Endometrial microvascular endothelial cells (primary cell): ENCODE measurements around the gene CD300E. TPM values are rescaled to one million over a fixed set of nuclear protein-coding genes. Genes with fewer than 3 reads are reported as not detected.
"Not testable (repeated sequence)": the region's sequence is repeated elsewhere in the genome, so short reads cannot be mapped to it uniquely, and the experiment has no call there.

Source experiments
- in situ Hi-C: cut with HindIII; loops from 2 replicates; pipeline ENCODE4 v1.10.0; 2017; ENCODE audit warnings: low sequenced_read_pairs, low pct_unique_long_range_greater_than_20kb; ENCODE audit errors: inconsistent ontology term
- total RNA-seq: library from RNA; depleted of rRNA; stranded (reverse); fragments of >200 nt; gene quantifications from one replicate; pipeline ENCODE4 v1.2.3, GENCODE V29; 2015; ENCODE audit errors: inconsistent ontology term

The CD300E gene
- total RNA-seq, 1 donor from 2014 or later = not detected

DNA sequence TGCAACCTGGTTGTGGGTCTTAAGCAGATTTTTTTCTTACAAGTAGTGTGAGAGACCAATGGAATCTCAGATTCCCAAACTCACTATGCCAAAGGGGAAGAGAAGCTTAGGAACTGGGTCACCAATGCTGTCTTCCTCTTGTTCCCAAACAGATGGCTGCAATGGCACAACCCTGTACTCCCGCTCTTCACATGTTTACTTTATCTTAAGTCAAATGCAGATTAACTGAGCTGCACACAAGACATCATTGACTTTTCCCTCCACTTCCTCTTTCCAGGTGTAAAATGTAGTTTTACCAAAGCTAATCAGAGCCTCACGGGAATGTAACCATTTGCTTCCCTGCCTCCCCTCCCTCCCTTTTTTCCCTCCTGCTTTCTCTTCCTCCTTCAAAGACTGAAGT, 14.4 kb upstream of the CD300E start:
- in situ Hi-C loops = no loop called here

DNA sequence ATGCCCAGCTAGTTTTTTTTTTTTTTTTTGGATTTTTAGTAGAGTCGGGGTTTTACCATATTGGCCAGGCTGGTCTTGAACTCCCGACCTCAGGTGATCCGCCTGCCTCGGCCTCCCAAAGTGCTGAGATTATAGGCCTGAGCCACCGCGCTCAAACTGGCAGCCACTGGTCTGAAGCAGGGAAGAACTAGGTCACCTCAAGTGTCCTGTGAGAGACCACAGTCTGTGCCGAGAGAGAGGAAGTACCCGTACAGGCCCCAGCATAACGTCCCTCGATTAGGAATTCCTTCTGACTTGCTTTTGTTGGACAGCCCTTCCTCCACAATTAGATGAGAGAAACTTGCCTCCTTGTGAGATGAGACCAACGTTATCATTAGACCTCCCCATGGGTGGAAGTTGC, 13.7 kb upstream of the CD300E start:
- in situ Hi-C loops = no loop called here

DNA sequence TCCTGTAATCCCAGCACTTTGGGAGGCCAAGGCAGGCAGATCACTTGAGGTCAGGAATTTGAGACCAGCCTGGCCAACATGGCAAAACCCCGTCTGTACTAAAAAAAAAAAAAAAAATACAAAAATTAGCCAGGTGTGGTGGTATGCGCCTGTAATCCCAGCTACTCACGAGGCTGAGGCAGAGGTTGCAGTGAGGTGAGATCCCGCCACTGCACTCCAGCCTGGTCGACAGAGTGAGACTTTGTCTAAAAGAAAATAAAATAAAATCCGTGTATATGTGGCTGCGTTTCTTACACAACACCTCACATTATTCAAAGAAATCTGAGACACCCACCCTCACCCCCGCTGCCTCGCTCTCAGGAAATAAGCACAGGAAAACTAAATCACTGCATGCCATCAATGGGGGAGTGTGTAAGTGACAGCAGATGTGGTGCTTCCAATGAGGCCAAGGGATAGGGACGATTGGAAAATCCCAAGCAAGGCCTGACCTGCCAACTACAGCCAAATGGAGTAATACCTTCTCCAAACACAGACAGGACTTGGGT, 13.1 kb upstream of the CD300E start:
- in situ Hi-C loops = not testable (repeated sequence)

DNA sequence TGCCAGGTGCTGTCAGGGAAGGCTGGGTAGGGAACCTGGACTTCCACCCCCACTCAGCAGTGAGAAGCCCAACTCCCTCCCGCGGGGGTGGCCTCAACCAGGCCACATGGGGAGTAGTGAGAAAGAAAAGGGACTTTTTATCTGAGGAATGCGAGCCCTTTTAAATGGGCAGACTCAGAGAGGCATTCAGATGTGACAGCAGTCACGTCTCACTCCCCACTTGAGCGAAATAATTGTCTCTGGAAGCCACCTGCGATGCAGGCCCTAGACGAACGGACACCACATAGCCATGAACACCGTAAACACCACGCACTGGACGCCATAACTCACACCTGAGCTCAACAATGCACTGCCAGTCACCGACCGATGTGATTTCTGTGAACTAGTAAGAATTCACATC, 11.9 kb upstream of the CD300E start:
- in situ Hi-C loops = no loop called here

DNA sequence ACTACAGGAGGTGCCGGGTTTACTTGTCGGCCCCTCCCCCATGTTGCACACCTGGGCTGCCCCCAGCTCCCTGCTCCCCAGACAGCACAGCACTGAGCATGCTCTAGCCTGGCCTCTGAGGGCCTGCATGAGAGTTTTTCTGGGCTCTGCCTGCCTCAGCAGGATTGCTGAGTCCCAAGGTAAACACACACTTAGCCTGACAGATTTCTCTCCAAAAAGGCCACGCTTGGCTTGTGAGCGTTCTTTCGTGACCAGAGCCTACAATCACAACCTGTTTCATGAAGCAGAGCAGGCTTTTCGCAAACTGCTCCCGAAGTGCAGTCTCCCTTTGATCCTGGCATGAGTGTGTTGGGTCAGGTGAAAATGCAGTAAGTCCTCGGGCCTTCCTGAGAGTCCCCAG, 9.8 kb upstream of the CD300E start:
- in situ Hi-C loops = no loop called here

DNA sequence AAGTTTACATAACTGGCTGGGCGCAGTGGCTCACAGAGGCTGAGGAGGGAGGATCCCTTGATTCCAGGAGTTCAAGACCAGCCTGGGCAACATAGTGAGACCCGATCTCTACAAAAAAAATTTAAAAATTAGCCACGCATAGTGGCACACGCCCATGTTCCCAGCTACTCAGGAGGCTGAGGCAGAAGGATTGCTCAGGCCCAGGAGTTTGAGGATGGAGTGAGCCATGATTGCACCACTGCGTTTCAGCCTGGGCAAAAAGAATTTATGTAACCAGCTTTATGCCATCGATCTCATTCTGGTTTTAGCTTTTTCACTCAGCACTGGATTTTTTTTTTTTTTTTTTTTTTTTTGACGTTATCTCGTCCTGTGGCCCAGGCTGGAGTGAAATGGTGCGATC, 9.1 kb upstream of the CD300E start:
- in situ Hi-C loops = no loop called here

DNA sequence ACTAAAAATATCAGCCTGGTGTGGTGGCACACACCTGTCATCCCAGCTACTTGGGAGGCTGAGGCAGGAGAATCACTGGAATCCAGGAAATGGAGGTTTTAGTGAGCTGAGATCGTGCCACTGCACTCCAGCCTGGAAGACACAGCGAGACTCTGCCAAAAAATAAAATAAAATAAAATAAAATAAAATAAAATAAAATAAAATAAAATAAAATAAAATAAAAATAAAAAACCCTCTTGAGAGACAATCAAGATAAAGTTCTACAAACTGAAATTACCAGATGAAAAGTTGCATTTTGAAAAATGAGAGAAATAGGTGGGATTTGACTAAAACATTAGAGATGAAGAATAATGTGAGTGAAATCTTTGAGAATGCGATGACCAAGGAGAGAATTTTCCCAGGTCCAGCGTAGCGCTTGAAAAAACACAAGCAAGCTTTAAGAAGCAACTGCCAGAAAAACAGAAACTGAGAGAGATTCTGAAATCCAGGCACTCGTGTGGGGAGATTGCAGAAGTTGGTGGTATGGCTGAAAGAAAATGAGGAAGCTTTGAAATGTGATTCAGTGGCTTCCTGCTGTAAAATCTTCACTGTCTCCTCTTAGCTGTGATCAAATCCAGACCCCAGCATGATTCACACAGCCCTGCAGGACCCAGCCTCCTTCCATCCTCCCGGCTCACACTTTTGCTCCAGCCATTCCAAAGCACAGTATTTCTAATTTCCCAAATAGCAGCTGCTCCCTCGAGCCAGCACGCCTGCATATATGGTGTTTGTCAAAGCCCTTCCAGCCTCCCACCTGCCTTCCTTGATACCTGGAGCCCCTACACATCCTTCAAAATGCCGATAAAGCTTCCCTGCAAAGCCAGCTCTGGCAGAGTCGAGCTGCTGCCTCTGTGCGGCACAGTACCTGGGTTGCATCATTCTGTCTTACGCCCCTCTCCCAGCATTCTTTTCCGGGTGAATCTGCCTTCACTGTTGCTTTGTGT, 8.2 kb upstream of the CD300E start:
- in situ Hi-C loops = no loop called here

DNA sequence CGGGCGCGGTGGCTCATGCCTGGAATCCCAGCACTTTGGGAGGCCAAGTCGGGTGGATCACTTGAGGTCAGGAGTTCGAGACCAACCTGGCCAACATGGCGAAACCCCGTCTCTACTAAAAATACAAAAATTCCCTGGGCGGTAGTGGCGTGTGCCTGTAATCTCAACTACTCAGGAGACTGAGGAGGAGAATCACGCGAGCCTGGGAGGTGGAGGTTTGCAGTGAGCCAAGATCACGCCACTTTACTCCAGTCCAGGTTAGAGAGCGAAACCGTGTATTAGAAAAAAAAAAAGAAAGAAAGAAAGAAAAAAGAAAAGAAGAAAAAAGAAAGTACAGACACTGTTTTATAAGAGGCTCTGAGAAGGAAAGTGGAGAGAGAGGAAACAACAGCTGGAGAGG, 6.7 kb upstream of the CD300E start:
- in situ Hi-C loops = not testable (repeated sequence)

DNA sequence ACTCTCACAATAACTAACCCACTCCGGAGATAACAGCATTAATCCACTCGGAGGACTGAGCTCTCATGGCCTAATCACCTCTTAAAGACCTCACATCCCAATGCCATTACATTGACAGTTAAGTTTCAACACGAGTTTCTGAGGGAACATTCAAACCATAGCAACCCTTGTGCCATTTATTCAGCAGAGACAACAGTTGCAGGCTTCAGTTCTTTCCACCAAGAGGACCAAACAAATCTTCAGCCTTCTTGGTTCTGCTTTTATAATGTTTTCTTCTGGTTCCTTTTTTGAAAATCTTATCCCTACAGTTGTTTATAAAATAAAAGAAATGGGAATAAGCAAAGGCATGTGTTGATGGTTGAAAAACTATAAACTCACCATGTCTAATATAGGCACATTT, 2.1 kb upstream of the CD300E start:
- in situ Hi-C loops = no loop called here

DNA sequence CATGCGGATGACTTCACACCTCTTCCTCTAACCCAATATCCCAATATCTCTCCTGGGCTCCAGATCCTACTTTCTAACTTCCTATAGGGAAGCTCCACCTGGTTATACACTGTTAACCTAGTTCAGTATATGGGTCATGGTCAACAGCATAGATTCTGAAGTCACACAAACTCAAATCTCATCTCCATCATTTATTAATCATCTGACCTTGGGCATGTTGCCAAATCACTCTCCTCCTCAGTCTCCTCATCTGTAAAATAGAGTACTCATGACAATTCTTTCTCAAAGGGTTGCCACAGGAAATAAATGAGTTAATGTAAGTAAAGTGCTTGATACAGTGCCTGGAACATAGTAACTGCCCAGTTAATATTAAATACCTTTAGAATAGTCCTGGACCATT, 593 bp upstream of the CD300E start:
- in situ Hi-C loops = no loop called here

DNA sequence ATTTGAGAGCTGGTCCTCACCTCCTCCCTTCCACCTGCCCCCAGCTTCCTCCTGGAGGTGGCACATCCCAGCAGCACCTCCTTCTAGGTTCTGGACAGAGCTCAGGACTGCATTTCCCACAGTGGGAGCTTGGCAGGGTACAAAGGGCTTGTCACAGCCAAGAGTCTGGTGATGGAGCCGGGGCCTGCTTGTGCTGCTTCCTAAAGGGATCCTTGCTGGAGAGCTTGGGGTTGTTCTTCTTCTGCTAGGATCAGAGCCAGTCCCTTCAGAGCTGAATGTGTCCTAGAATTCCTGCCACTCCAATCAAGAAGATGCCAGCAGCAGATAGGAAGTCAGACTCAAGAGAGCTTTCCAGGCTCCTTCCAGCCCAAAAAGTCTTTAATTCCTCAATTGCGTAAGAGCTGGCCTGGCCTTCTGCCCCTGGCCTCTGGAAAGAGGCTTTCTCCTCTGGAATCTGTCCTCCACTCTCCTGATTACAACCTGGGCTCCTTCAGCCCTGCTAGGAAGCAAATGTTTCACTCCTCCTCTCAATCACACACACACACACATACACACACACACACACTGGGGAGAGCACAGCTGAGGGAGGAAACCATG, 4.4 kb downstream of the CD300E start:
- in situ Hi-C loops = no loop called here

DNA sequence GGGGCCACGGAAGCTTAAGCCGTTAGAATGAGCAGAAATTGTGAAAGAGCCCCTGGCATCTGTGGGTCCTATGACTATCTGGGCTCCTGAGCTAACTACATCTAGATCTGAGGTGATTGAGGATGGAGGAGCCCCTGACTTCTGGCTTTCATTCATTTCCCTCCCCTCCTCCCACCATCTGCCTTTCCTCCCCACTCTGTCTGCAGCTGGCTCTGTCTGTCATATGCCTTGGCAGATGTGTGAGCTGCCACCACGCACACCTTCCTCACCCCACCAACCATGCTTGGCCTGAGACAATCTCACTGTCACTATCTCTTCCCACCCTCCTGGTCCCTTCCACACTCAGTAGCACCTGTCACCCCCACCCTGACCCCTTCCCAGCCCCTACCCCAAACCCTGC, 5.1 kb downstream of the CD300E start:
- in situ Hi-C loops = no loop called here

DNA sequence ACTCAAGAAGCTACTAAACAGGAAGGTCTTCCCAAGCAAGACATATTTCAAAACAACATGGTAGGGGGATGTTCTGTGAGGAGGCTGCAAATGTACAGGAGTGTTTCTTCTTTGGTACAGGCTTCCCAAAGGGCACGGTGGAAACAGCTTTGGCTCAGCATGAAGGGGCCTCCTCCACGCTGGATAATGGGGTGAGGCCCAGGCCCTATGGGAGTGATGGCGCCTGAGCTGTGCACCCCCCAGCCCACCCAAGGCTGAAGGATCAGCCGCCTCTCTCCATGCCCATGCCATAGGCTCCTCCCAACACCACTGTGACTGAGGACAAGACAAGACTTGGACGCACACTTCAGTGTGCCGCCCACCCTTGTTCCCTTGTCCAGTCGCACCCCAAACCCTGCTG, 6.8 kb downstream of the CD300E start:
- in situ Hi-C loops = no loop called here

DNA sequence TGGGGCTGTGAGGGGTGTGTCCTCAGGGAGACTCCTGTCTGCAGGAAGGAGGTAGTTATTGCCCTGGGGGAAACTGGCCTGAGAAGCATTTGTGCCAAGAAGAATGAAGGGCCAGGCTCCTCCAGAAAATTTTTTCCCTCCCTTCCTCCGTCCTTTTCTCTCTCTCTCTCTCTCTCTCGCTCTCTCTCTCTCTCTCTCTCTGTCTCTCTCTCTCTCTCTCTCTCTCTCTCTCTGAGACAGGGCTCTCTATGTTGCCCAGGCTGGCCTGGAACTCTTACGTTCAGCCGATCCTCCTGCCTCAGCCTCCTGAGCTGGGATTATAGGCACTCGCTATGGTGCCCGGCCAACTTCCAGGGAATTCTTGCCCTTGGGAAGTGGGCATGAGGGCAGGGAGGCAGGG, 11.5 kb downstream of the CD300E start:
- in situ Hi-C loops = no loop called here

DNA sequence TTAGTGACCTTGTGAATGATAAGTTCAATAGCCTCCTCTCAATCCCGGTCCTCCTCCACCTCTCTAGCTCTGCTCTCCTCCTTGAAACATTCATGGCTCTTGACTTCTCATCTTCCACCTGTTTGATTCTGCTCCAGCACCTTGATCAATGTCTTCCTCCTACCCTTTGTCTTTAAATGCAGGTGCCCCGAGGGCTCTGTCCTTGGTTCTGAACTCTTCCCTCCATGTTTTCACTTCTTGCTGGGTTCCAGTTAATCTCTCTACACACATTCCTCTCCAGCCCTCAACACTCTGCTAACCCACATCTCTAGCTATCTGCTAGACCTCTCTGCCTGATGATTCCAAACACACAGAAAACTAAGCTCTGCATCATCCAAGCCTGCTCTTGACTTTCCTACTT, 13.4 kb downstream of the CD300E start:
- in situ Hi-C loops = no loop called here

DNA sequence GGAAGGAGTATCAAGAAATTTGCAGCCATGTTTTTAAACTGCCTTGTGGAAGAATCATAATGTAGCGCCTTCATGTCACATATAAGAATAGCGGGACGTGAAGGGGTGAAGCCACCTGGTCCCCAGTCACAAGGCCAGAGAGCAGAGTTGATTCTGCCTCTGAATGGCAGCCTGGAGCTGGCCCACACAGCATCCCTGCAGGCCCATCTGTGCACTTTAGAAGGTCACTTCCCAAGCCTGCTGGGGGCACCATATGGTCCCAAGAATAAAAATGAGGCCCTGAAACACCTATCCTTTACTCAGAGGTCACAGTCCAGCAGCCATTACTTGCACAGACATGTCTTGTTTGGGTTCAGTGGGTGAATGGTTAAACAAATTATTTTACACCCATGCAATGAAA, 15.0 kb downstream of the CD300E start:
- in situ Hi-C loops = no loop called here

DNA sequence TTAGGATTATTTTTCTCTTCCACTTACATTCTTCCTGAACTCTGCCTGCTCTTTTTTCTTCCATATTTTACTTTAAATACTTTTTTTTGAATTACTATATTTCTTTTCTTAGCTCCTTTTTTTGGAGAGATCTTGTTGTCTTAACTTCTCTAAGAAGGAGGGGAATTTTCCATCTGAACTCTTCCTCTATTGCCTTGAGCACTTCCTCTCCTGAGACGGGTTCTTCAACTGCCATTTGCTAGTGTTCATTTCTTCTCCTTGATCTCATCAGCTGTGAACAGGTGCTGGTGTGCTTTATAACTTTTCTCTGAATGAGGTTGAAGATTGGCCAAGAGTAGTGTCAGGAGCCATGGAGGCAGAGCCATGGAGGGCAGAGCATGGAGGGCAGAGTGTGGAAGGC, 16.3 kb downstream of the CD300E start:
- in situ Hi-C loops = no loop called here

DNA sequence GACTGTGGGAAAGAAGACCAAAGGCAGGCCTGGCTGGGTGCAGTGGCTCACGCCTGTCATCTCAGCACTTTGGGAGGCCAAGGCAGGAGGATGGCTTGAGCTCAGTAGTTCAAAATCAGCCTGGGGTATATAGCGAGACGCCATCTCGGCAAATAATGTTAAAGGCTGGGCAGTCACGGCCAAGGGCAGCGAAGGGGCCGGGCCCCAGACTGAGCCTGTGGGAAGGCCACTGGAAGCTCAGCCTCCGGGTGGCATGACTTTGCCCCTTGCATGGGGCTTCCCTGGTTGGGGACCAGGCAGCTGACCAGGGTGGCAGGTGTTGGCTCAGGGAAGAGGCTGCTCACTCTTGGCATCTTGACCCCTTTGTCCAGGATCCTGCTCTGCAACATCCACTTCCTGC, 17.5 kb downstream of the CD300E start:
- in situ Hi-C loops = no loop called here

DNA sequence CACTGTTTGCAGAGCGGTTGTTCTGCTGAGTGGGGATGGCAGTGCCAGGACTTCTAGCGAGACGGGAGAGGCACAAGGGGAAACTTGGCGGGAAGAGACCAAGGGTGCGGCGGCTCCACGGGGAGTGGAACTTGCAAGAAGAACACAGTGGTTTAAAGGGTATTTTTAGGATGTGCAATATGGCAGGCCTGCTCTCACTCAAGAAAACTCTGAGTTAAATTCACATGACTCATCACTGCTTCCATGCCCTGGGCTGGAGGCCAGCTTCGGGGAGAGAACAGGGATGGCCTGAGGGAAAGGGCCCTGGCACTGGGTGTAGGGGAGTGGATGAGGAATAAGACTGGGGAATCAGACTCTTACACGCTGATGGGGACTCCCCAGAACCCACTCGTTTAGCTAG, 18.2 kb downstream of the CD300E start:
- in situ Hi-C loops = no loop called here

DNA sequence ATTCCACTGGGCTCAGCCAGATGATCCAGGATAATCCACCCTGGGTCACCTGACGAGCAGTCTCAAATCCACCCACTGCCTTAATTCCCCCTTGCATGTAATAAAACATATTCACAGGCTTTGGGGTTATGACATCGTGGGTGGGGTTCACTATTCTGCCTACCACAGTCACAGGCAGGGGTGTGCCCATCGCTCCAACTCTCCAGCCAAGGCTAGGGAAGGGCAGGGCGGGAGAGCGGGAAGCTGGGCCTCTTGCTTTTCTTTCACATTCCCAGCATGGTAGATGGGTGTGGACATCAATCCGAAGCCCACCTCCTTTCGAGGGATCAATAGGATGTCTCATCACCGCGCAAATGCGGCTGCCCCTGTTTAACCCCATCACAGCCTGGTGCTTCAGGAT, 18.8 kb downstream of the CD300E start:
- in situ Hi-C loops = no loop called here
